HTERT RPE-1 (cell line): ENCODE data around the gene ATAD1.

Experiments used
- in situ Hi-C: fragments of 300-500 bp; cut with MboI; formaldehyde crosslinking; loops from 4 replicates; pipeline ENCODE4 v1.14.3; 2020; ENCODE audit warnings: low sequenced_read_pairs

Gene ATAD1

DNA sequence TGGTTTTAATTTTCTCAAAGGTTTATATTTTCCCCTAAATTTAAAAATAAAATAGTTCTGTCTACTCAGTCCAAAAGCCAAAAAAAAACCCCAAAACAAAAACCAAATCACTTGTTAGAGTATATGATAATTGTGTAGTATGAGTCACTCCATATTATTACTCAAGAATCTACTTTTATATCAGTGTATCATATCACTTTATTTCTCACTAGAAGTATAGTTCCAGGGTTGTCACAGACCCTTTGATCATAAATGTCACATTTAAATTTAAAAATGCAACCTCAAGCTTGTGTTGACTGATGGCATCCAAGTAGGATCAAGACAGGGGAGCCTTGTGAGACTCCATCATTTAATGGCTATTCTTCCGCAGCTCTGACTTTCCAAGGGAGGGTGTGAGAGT, 97.4 kb downstream of the ATAD1 start:
- in situ Hi-C loops = no loop called here

DNA sequence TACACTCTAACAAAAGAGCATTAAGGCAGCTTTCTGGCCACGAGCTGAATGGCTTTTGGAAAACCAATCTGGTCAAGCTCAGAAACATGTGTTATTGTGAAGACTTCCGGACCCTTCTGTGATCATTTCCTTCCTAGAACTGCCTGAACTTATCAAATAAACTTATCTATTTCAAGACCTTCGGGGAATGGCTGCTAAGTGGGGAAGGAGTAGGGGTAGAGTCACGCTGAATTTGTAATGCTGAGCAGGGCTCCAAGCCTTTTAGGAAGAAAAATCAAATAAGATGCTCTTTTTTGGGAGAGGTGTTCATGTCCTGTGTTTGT, 101.7 kb downstream of the ATAD1 start:
- in situ Hi-C loops = no loop called here

- in situ Hi-C loops = no loop called here
These were observed 102.3 kb downstream of the ATAD1 start for GRCh38 chr10:87715552-87716347.

DNA sequence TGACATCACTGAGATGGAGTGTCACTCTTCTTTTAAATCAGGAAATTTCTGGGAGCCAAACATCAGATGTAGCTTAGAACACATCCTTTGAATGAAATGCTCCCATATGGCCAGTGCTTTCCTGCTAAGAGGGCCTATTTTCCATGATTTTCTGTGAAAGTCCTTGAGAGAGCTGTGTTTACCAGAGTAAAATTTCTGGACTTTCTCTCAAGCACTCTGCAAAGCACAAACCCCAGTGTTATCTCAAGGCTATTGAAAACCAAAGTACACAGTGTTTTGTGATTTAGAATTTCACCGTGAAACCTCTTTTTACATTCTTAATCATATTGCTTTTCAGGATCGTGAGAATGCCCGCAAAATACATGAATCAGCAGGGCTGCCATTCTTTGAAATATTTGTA, 104.3 kb downstream of the ATAD1 start:
- in situ Hi-C loops = no loop called here

DNA sequence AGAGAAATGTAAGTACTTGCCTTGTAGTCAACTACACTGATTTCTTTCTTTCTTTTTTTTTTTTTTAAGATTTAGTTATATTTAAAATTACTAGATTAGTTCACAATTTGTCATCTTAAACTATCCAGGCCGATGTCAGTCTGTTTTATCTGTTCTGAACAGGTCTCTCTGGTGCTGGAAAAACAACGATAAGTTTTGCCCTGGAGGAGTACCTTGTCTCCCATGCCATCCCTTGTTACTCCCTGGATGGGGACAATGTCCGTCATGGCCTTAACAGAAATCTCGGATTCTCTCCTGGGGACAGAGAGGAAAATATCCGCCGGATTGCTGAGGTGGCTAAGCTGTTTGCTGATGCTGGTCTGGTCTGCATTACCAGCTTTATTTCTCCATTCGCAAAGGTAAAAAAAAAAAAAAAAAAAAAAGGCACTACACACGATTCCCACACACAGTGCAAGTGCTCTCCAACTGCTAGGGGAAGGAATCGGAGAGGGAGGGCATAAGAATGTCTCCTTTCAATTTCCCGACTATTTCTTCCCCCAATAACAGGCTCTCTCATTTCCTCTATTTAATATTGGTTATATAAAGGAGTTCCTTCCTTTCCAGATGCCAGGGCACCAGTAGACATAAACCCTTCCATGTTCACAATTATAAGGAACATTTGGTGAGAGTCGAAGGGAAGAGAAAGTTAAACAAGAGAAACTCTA, 105.0 kb downstream of the ATAD1 start:
- in situ Hi-C loops = no loop called here

DNA sequence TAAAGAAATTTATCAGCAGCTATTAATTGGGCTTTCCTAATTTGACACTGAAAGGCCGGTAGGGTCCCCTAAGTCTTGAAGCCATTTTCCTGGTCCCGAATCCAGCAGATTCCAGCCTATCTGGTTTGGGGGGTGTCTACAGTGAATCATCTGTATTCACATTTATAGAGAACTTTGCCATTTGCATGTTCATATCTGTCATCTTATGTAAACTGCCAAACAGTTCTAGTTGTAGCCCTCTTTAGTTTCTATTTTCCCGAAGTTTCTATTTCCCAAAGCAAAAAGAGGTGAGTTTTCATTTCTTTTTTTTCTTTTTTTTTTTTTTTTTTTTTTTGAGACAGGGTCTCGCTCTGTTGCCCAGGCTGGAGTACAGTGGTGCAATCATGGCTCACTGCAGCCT, 110.8 kb downstream of the ATAD1 start:
- in situ Hi-C loops = no loop called here

DNA sequence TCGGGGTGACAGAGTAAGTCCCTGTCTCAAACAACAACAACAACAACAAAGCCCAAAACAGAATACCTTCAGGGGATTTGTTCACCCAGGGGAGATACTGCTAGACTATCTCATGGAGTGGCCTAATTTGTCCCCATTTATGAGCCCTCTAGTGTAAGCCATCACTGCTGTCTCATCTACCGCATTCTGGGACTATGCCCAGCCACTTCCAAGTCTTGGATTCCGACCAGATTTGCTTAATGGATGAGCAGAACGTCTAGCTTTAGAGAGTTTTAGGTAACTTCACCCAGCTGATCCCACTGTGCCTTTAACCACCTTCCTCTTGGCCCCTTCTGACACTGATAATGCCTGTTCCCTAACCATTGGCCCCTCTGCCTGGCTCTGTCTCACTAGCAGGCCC, 111.3 kb downstream of the ATAD1 start:
- in situ Hi-C loops = no loop called here

DNA sequence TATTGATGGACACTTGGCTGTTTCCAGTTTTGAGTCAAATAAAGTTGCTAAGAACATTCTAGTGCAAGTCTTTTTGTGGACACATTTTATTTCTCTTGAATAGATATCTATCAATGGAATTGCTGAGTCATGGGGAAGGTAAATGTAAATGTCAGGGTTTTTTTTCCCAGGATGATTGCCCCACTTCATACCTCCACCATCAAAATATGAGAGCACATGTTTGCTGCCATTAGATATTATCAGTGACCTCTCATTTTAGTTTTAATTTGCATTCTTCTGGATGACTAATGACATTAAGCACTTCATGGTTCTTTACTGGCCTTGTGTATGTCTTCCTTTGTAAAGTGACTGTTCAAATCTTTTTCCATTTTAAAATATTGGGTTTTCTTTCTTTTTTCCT, 112.7 kb downstream of the ATAD1 start:
- in situ Hi-C loops = no loop called here

- in situ Hi-C loops = no loop called here
These were observed 114.3 kb downstream of the ATAD1 start for GRCh38 chr10:87703771-87704170.

DNA sequence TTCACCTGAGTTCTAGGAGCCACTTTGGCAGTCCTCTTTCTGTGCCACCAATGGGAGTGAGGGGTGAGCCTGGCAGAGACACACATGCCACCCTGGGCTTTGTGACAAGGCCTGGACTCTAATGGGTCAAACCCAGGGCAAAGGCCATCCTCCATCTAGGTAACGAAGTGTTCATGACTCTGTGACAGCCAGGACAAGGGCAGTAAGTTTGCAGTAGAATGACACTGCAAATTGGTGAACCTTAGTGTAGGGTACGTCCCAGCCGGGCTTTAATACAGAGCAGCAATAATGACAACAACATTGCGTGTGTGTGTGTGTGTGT, 115.1 kb downstream of the ATAD1 start:
- in situ Hi-C loops = no loop called here

DNA sequence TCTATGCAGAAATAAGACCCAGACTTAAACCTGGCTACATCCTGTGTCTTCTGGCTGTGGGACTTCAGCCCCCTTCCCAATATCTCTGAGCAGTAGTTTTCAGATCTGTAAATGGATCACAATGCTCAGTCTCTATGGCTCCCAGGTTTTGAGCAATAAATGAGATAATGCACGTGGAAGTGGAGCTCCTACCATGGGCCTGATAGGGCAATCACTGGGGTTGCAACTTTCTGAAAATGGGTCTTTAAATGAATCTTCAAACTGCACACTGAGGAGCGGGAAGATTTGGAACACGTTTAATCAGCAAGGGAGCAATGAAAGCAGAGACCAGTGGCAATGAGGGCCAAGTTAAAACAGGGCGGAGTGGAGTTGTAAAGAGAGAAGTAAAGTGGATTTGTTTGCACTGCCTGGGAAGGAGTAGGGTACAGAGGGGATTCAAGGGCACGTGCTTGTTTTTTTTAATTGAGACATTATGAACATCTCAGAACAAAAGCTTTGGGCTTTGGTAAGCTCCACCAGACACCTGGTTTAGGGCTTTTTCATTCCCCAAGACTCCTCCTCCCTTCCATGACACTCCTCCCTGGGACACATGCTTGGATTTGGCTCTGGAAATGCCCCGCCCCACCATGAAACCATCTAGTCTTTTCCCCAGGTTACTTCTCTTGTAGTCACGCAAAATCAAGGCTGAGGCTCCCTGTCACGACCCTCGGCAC, 115.6 kb downstream of the ATAD1 start:
- in situ Hi-C loops = no loop called here
